MCF 10A (cell line): ENCODE data around the gene FKBP4. TPM values are rescaled to one million over a fixed set of nuclear protein-coding genes. Genes with fewer than 3 reads are reported as not detected.

ENCODE experiments used
- BruUV-seq: library from RNA; stranded (reverse); fragments of 400-500 nt; replicated peaks from 2 replicates; lab custom pipeline; 2021; lab: Mats Ljungman, UMichigan
- CTCF ChIA-PET: fragments of 300-600 bp; sonication (Branson Sonifier 250); formaldehyde crosslinking; extraction: SDS; loops from one replicate; lab custom pipeline; 2021; ENCODE audit warnings: antibody characterized with exemption, inconsistent platforms; lab: Yijun Ruan, JAX
- POLR2A ChIA-PET: fragments of 300-600, 350-650 bp; sonication (Branson Sonifier 250); formaldehyde crosslinking; extraction: SDS; loops from one replicate; lab custom pipeline; 2020; ENCODE audit warnings: antibody characterized with exemption, inconsistent platforms; lab: Yijun Ruan, JAX
- DNase-seq: peaks from one replicate; pipeline ENCODE4 v3.0.0-alpha.2; 2018; ENCODE audit not compliant: unreplicated experiment
- H3K27ac Mint-ChIP-seq: one replicate; pipeline ENCODE4 v1.8.0; 2022; ENCODE audit warnings: mild to moderate bottlenecking, low read depth, mixed read lengths; ENCODE audit not compliant: unreplicated experiment
- H3K27me3 Mint-ChIP-seq: one replicate; pipeline ENCODE4 v1.8.0; 2022; ENCODE audit warnings: mixed read lengths; ENCODE audit not compliant: insufficient read depth, unreplicated experiment
- H3K36me3 Mint-ChIP-seq: one replicate; pipeline ENCODE4 v1.8.0; 2022; ENCODE audit warnings: mild to moderate bottlenecking, moderate library complexity, mixed read lengths; ENCODE audit not compliant: insufficient read depth, unreplicated experiment
- H3K4me1 Mint-ChIP-seq: one replicate; pipeline ENCODE4 v1.8.0; 2022; ENCODE audit warnings: mixed read lengths; ENCODE audit not compliant: insufficient read depth, unreplicated experiment
- H3K4me3 Mint-ChIP-seq: one replicate; pipeline ENCODE4 v1.8.0; 2022; ENCODE audit warnings: mild to moderate bottlenecking, moderate library complexity, mixed read lengths; ENCODE audit not compliant: unreplicated experiment
- H3K9me3 Mint-ChIP-seq: one replicate; pipeline ENCODE4 v1.8.0; 2022; ENCODE audit warnings: mixed read lengths; ENCODE audit not compliant: unreplicated experiment
- intact Hi-C: fragments of 100-400 bp; cut with micrococcal nuclease; formaldehyde crosslinking; loops from 2 replicates; pipeline ENCODE4 v1.14.1; 2022
- total RNA-seq: library from RNA; stranded (reverse); gene quantifications from 2 replicates; pipeline ENCODE4 v1.2.3, GENCODE V29; 2022
- TF ChIP-seq, protein P1 (sequence below): fragments of 200-600 bp; IDR thresholded peaks from one replicate; pipeline ENCODE4 v1.8.0; 2022; ENCODE audit warnings: antibody characterized with exemption, mild to moderate bottlenecking; ENCODE audit not compliant: unreplicated experiment

Gene FKBP4
- total RNA-seq, 1 experiment from 2014 or later, result 79.1 TPM

- intact Hi-C loops, result no loop called here
- no peak for DNase-seq
- H3K4me3 Mint-ChIP-seq, result no peak overlapping the region
- no peak overlapping the region for H3K27ac Mint-ChIP-seq
- no TSS peak for BruUV-seq
- H3K27me3 Mint-ChIP-seq, result peaks cover 96% of the 10 kb centered on the region
- TF ChIP-seq, protein P1, sequence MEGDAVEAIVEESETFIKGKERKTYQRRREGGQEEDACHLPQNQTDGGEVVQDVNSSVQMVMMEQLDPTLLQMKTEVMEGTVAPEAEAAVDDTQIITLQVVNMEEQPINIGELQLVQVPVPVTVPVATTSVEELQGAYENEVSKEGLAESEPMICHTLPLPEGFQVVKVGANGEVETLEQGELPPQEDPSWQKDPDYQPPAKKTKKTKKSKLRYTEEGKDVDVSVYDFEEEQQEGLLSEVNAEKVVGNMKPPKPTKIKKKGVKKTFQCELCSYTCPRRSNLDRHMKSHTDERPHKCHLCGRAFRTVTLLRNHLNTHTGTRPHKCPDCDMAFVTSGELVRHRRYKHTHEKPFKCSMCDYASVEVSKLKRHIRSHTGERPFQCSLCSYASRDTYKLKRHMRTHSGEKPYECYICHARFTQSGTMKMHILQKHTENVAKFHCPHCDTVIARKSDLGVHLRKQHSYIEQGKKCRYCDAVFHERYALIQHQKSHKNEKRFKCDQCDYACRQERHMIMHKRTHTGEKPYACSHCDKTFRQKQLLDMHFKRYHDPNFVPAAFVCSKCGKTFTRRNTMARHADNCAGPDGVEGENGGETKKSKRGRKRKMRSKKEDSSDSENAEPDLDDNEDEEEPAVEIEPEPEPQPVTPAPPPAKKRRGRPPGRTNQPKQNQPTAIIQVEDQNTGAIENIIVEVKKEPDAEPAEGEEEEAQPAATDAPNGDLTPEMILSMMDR, result no peak
- ChIA-PET CTCF (interaction anchor here (0.6 to 0.7 kb wide), 2 partner anchors 233 to 771 kb away, joined by 3 to 4 read pairs; no protein-coding TSS in a partner anchor), POLR2A (interaction anchor here (0.6 kb wide), 1 partner anchor 822 kb away, joined by 3 read pairs; no protein-coding TSS in a partner anchor)
- peaks cover 5% of the 10 kb centered on the region for H3K4me1 Mint-ChIP-seq
- peaks cover 9% of the 10 kb centered on the region for H3K36me3 Mint-ChIP-seq
- H3K9me3 Mint-ChIP-seq, result no peaks in the 10 kb centered on the region
These were observed 15.5 kb upstream of the FKBP4 start for GRCh38 chr12:2779281-2779680.

DNA sequence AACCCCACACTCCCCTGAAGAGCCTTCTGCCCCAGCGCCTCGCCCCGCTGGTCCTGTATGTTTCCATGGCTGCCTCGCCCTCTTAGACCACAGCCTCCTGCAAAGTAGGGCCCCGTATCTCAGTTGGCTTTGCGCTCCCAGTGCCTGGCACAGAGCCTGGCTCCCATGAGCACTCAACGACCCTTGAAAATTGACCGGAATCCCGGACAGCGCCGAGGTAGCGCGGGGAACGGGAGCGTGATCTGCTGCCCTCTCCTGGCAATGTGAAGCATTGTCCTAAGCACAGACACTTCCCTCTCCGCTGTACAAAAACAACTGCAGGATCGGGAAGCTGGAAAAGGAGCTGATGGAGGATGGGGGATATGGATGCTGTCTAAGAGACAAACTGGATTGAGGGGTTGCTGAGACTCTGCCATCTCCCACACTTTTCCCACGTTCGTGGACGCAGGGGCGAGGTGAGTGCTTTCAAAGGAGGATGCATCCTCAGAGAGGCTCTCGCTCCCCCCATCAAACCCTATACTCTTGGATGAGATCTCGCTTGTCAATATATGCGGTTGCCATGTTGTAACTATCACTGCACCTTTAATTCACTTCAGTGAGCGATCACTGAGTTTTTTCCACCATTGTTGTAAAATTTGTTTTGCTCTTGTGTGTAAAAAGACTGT, 10.7 kb upstream of the FKBP4 start:
- Mint-ChIP-seq H3K27me3 (peaks cover 80% of the 10 kb centered on the region), H3K9me3 (no peaks in the 10 kb centered on the region), H3K4me3 (no peak overlapping the region), H3K27ac (no peak overlapping the region), H3K36me3 (peaks cover 9% of the 10 kb centered on the region), H3K4me1 (peaks cover 6% of the 10 kb centered on the region)
- CTCF ChIA-PET, result interaction anchor here (0.5 to 4.0 kb wide), 29 partner anchors 9 to 813 kb away, joined by 3 to 38 read pairs (median 4); no protein-coding TSS in a partner anchor
- no TSS peak for BruUV-seq
- intact Hi-C loops, result loop anchor here (1.0 kb wide), 2 partner anchors 45 to 101 kb away; no protein-coding TSS in a partner anchor
- DNase-seq, result peak; percentile 54
- TF ChIP-seq, protein P1, result peak; percentile 83
- POLR2A ChIA-PET, result interaction anchor here (0.8 kb wide), 1 partner anchor 26 kb away, joined by 3 read pairs; no protein-coding TSS in a partner anchor

DNA sequence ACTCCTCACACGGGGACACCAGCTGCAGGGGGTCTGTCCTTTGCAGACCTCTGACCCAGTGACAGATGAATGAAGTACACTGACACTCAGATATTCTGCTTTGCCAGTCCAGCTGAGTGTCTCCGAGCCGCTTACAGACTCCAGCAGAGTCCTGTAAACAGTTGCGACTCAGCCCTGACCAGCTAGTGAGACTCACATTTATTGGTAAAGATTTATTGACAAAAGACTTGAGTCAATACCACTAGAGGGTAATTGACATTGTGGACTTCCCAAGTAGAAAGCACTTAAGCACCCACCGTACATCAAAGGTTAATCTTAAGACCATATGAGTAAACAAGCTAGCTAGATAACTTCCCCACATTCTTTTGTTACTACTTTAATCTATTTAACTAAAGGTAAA, 9.8 kb upstream of the FKBP4 start:
- peaks cover 6% of the 10 kb centered on the region for H3K4me1 Mint-ChIP-seq
- peaks cover 9% of the 10 kb centered on the region for H3K36me3 Mint-ChIP-seq
- H3K27me3 Mint-ChIP-seq, result peaks cover 74% of the 10 kb centered on the region
- ChIA-PET POLR2A (interaction anchor here (2.3 kb wide), 1 partner anchor 11 kb away, joined by 8 read pairs; no protein-coding TSS in a partner anchor), CTCF (interaction anchor here (0.7 to 4.0 kb wide), 10 partner anchors 10 to 245 kb away, joined by 3 to 38 read pairs (median 4); no protein-coding TSS in a partner anchor)
- no peaks in the 10 kb centered on the region for H3K9me3 Mint-ChIP-seq
- no peak overlapping the region for H3K27ac Mint-ChIP-seq
- intact Hi-C loops, result no loop called here
- H3K4me3 Mint-ChIP-seq, result no peak overlapping the region
- no peak for DNase-seq
- BruUV-seq, result no TSS peak
- TF ChIP-seq, protein P1, result no peak

- POLR2A ChIA-PET, result no interaction called here
- peaks cover 18% of the 10 kb centered on the region for H3K27me3 Mint-ChIP-seq
These were observed 3.7 kb upstream of the FKBP4 start for GRCh38 chr12:2791089-2791488.

More at GRCh38 chr12:2791089-2791488, 3.7 kb upstream of the FKBP4 start:
- TF ChIP-seq, protein P1, result no peak
- Mint-ChIP-seq H3K36me3 (peaks cover 2% of the 10 kb centered on the region), H3K4me1 (no peaks in the 10 kb centered on the region), H3K4me3 (no peak overlapping the region), H3K9me3 (no peaks in the 10 kb centered on the region), H3K27ac (no peak overlapping the region)
- no TSS peak for BruUV-seq
- intact Hi-C loops, result no loop called here
- DNase-seq, result no peak
- CTCF ChIA-PET, result interaction anchor here (0.6 to 1.6 kb wide), 3 partner anchors 10 to 67 kb away, joined by 3 to 6 read pairs (median 6); no protein-coding TSS in a partner anchor
